Measurements from ENCODE around the gene KIF6.
A peak's percentile ranks its signal among the peaks of the same experiment; 100 is the strongest.

Gene KIF6

DNA sequence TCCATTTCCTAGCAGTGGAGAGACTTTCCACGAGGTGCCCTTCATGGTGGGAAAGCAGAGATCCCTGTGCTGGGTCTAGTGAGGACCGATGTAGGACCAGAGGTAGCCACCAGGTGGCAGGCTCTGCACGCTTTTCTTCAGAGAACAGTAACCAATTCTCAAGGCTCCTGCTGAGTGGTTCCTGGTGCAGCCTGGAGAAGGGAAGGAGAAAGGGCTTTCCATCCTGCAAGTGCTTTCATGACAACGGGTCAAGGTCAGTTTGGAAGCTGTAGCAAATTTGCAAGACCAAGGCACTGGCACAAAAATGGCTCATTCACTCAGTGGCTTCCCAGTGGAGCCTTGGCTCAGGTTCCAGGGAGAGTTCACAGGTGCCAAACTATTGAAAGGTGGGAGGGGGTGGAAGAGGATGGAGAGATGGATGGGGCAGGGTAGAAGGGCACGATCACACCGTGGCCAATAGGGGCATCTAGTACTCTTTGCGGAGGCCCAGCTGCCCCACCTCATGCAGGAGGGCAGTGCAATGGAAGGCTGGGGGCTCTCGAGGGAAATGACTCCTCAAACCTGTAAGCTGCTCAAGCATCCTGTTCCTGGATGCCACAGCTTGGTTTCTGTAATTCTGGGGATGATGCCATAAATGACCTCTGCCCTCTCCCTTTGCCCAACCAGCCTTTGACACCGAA is 377.2 kb downstream of the KIF6 start:
- ATAC-seq = peak; percentile 44
- DNase-seq = peak; percentile 69

- DNase-seq (no peak), ATAC-seq (no peak)
Measured at GRCh38 chr6:39347206-39347605, 378.0 kb downstream of the KIF6 start.

DNA sequence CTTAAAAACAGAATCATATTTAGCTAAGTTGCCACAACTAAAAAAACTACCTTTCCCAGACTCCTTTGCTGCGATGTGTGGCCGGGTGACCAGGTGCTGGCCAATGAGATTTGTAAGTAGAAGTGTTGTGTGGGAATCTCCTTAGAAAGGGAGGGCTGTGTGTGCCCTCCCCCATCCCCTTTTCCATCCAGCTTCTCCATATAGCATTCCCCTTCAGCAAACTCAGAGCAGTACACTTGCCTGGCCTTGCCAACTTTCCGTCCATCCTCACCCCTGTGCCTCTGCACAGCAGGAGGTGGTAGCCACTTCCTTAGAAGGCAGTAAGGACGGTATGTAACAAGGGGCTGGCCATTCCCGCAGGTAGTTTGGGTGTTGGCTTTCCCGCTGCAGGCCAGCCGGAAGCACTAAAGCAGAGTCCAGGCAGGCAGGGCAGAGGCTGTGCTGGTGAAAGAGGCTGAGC is 380.4 kb downstream of the KIF6 start:
- ATAC-seq = no peak
- no peak for DNase-seq

DNA sequence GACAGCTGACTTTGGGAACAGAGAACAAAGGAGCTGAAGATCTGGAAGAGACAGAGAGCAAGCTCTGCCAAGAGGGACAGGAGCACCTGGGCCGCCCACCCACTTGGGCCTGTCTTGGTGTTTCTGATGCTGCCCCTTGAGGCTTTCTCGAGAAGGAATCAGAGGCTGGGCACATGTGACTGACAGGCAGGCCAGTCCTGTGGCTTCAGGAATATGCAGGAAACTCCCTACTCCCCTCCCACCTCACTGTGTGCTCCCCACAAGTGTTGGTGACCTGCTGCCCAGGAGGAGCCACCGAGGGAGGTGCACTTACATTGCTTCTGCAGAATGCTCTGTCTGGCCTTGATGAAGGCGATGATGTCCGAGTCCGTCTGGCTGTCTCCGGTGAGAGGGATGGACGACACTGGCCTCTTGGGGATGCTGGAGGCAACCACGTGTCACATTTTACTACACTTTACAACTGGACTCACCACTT is 381.8 kb downstream of the KIF6 start:
- ATAC-seq (no peak), DNase-seq (no peak)

DNA sequence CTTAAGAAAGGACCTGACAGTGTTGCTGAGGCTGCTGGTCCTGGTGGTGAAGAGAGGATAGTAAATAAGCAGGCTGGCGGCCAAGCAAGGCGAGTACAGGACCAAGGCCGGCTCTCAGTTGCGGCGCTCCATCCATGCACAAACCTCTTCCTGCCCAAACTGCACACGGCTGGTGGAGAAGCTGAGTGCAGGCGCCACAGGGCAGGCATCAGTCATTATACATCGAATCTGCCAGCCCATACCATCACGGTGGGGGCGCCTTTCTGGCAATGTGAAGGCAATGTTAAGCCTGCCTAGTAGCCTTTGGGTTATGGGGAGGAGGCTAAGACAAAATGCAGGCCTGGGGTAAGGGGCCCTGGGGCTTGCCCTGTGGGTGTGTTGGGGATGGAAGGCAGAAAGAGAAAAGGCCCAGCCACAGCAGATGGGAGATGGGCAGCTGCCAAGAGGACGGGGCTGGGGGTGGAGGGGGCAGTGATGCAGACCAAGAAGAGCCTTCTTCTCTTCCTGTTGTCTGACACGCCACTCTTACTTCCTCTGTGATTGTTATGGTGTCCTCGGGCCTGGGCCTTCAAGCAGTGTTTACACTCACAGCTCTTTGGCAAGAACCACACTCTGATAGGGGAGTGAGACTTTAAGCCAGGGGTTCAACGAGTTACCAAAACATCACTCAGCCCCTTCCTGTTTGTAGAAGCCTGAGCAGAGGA is 382.4 kb downstream of the KIF6 start:
- DNase-seq (no peak), ATAC-seq (no peak)

DNA sequence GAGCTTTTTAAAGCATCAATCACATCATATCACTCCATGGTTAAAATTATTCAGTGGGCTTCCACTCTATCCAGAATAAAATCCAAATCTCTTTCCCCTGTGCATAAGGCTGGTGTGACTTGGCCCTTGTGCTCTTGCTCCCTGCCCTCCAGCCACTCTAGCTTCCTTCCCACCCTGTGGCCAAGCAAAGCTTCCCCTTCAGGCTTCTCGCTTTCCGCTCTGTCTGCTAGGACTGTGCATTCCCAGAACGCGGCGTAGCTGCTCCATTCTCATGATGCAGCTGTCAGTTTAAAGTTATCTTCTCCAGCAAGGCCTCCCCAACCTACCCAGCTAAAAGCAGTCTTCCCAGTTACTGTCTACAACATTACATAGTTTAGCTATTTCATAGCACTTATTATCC is 383.3 kb downstream of the KIF6 start:
- no peak for DNase-seq
- ATAC-seq = no peak

- ATAC-seq (no peak), DNase-seq (no peak)
Measured at GRCh38 chr6:39341352-39341751, 383.9 kb downstream of the KIF6 start.

GRCh38 chr6:39339868-39340550 is 385.2 kb downstream of the KIF6 start:
- DNase-seq = no peak
- ATAC-seq = no peak

GRCh38 chr6:39339096-39339867 is 385.9 kb downstream of the KIF6 start:
- DNase-seq (no peak), ATAC-seq (no peak)

DNA sequence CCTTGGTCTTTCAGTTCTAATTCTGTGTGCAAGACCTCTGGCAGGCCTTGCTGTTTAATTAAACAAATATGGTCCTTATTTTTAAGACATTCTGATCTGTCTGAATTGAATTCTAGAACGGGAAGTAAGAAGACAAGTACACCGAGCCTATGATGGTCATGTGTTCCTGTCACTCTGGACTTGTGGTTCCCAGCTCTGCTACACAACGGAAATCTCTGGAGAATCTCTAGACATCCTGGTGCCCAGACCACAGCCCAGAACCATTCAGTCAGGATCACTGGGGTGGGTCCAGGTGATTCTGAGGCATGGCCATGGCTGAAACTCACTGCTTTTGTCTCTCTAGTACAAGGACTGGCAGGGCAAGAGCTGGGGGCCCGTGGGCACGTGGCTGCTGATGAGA is 386.8 kb downstream of the KIF6 start:
- ATAC-seq = no peak

DNA sequence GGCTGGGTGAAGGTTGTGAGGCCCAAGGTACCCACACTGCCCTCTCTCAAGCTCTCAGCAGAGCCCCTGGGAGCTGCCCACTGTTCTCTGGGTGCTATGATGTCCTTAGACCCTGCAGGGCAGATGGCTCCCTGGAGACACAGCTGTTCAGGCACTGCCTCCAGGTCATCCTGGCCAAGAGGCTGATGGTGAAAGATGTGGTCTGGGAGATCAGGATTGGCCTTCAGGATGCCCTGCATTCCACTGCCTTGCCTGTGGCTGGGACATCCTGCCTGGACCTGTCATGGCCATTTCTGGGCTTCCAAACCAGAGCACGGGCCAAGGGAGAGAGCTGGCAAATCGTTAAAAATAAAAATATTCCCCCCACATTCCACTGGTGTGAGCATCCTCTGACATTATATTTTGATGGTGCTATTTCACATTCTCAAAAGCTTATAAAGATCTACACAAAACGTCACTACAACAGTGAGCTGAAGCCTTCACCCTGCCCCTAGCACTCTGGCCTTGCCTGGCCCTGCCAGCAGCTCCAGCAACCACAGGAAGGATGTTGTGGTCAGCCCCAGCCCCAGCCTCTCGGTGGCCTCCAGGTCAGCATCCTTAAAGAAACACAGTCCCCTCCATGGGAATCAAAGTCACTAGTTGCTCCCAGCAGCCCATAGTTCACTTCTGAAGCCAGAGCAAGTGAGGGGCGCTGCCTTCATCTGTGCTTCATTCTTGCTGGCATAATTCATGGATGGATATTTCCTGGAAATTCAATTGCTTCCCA is 389.2 kb downstream of the KIF6 start:
- ATAC-seq (no peak), DNase-seq (peak; percentile 15)

More for the DNA sequence above, 386.8 kb downstream of the KIF6 start:
- DNase-seq = no peak

DNA sequence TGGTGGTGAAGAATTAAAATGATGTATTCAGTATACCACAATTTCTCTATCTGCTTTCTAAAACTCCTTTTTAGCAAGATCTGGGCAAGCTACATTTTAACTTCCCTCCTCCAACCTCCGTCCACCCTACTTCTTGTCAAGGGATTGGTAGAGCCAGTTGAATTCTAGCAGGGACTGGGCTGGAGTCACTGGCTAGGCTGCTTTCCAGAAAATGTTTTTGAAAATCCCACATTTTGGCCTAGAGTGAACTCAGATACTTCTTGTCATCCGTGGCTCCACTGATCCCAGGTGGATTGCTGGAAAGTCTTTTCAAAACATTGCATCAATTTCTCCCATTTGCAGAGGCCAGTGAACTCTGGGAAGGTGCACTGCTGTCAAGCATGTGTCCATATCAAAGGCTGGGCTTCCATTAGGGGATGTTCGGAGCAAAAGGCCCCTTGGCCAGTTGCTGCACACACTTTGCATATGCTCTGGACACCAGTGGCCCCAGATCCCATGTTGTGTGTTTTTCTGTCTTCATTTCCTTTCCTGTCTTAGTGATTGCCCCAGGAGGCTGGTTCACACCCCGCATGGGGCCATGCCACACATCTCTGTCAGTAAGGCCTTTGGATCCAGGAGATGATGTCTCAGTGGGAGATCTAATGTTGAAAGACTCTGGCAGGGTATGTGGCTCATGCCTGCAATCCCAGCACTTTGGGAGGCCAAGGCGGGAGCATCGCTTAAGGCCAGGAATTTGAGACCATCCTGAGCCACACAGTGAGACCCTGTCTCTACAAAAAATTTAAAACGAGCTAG is 391.4 kb downstream of the KIF6 start:
- ATAC-seq = no peak
- no peak for DNase-seq

DNA sequence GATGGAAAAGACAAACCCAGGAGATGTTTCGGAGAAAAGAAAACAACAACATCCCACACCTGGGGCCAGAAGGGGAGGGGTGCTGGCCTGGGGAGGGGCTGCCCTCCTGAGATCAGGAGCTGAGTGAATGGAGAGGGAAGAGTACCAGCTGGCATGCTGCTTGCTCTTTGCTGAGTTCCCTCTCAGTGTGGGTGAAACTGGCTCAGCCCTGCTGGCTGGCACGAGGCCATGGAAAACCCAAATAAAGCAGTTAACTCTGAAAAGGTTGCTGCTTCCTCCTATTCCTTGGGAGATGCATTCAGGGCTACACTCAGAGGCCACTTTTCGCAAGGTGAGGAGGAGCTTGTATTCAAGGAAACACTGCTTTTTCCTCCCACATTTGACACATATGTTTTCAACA is 394.7 kb downstream of the KIF6 start:
- no peak for ATAC-seq
- no peak for DNase-seq

- DNase-seq (no peak), ATAC-seq (no peak)
Measured at GRCh38 chr6:39330057-39330456, 395.2 kb downstream of the KIF6 start.

DNA sequence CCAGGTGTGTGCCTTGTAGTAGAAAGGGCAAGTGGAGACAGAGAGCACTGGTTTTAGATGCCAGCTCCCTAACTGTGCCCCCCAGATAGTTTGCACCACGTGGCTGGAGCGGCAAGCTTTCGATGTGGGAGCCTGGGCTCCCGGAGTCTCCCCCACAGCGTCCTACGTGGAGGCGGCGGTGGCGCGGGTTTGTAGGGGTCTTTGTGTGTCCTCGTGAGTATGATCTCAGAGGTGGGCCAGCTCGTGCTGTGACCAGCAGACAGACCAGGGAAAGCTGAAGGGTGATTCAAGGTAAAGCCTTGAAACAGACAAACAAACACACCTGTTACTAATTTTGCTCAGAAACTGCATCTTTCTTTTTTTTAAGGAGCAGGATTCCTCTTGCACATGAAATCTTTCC is 397.1 kb downstream of the KIF6 start:
- no peak for ATAC-seq
- no peak for DNase-seq

DNA sequence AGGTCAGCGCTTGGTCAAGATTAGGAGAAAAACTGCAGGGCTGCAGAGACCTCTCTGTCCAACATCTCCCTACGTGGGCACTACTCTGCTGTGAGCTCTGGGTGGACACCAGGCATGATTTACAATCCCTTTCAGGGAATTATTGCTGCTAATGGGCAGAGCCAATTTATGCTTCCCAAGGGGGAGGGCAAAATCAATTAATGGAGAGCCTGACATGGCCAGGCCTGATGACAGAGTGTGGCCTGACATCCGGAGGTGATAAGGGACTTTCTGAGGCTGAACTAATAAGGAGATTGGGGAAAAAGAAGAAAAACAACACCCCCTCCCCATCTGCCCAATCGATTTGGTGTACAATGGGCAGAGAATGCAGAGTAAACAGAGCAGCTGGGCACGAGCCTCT is 397.7 kb downstream of the KIF6 start:
- ATAC-seq = no peak
- no peak for DNase-seq

DNA sequence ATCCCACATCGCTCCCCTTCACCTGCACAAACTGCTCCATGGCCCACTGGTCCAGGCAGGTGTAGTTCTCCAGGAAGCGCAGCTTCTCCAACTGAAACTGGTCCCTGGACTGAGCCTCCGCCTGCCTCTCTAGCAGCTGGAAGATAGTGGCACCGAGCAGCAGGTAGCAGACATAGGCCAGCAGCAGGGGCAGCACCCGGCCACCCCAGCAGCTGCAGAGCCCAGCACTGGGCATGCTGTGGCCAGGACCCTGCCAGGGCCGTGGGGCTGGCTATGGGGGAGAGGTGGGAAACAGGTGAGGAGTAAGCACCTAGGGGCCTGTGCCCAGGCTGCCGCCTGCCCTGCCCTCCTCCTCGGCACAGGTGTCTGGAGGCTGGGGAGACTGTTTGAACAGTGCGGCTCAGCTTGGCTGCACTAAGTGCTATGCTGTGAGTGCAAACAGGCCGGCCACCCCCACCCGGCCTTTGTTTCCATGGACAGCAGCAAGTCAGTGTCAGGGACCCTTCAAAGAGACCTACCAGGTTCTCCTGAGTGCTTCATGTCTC is 402.8 kb downstream of the KIF6 start, which contains the start of gene KCNK16:
KCNK16 (minus strand) TSS at position 397 of the 545 bp plus-strand sequence; CDS start at position 235, 162 bp downstream.
- no peak for DNase-seq
- no peak for ATAC-seq

- DNase-seq (no peak), ATAC-seq (no peak)
Measured at GRCh38 chr6:39321761-39322160, 403.4 kb downstream of the KIF6 start.

- no peak for ATAC-seq
- no peak for DNase-seq
Measured at GRCh38 chr6:39320363-39320984, 404.7 kb downstream of the KIF6 start.
